Jurkat, Clone E6-1 (cell line): Measurements from ENCODE around the gene ZNF235.
"Not testable (repeated sequence)": the region's sequence is repeated elsewhere in the genome, so short reads cannot be mapped to it uniquely, and the experiment has no call there.

Experiments used
- DNase-seq: peaks from one replicate; pipeline ENCODE4 v3.0.0-alpha.2; 2011; ENCODE audit warnings: low read depth, low spot score
- H3K4me3 ChIP-seq: 2 replicates; pipeline ENCODE4 v1.5.1; 2011; ENCODE audit warnings: mild to moderate bottlenecking, low read length, control low read depth, moderate library complexity

ZNF235 gene

DNA sequence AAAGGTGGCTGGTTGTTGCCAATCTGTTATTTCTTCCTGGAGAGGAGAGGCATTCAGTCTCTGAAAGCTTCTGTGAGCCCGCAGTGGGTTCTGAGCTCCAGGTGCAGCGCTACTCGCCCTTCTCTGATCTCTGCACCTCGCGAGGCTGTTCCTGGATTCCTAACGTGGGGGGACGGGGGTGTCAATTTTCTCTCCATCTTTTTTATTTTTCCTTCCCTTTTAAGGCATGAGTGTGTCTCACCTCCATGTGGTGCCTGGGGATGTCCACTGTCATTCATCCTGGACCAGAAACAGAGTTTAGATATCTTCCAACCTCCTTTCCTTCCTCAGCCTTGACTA, 44.5 kb downstream of the ZNF235 start:
- DNase-seq = no peak
- no peak overlapping the region for H3K4me3 ChIP-seq

DNA sequence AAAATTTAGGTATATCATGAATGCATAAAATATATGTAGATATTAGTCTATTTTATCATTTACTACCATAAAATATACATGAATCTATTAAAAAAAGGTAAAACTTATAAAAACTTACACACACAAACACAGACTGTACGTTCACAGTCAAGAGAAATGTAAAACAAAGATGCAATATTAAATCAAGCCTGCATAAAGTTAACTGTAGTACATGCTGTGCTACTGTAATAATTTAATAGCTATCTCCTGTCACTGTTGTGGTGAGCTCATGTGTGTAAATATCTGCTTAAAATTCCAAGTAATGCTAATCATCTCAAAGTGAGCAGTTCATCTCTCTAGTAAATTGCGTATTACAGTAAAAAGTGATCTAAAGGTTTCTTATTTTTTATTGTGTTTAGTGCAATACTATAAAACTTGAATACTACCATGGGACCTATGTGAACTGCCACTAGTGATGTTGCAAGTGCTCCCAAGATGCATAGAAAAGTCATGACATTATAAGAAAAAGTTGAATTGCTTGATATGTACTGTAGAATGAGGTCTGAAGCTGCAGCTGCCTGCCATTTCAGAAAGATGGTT, 45.9 kb downstream of the ZNF235 start:
- DNase-seq = no peak
- H3K4me3 ChIP-seq = no peak overlapping the region

DNA sequence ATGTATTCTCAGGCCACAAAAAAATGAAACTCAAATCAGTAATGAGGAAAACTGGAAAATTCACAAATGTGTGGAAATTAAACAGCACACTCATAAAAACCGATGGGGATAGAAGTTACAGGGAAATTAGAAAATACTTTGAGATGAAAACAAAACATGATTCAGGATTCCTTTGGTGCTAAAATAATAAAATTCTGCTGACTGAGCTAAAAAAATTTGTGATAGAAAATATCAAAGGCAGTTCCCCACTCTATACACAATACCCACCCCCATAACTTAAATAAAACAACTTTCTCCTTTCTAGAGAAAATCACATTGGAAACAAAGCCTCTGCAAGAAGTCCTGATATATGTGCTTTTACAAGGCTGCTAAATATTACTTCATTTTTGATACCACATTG, 46.7 kb downstream of the ZNF235 start:
- DNase-seq = no peak
- no peak overlapping the region for H3K4me3 ChIP-seq

DNA sequence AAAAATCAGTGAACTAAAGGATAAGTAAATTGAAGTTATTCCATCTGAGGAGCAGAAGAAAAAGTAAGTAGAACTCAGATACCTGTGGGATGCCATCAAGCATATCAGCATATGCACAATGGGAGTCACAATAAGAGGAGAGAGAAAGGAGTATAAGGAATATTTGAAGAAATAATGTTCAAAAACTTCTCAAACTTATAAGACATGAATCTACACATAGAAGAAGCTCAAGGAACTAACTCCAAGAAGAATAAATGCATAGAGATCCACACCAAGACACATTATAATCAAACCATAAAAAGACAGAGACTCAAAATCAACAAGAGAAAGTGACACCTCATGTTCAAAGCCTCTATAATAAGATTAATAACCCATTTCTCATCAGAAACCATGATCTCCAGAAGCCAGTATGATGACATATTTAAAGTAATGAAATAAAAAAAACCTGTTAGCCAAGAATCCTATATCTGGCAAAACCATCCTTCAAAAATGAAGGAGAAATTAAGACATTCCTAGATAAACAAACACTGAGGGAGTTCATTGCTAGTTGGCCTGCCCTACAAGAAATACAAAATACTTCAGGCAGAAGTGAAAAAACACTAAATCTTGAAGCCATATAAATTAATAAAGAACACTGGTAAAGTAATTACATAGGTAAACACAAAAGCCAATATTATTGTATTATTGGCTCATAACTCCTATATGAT, 49.0 kb downstream of the ZNF235 start:
- H3K4me3 ChIP-seq = no peak overlapping the region
- no peak for DNase-seq

DNA sequence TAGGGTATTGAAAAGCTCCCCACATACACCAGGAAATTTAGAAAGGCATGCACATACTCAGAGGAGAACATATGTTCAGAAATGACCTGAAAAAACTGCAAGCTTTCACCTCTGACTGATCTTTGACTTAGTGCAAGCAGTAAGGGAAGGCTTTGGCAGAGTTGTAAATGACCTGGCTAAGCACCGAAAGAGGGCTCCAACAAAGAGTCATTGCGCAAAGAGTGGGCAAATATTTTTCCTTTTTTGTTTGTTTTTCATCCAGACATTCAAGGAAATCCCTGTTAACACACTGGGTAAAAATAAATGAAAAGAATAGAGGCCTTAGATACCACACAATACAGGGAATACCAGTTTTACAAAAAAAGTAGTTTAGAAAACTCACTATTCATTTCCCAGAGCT, 50.3 kb downstream of the ZNF235 start:
- no peak for DNase-seq
- no peak overlapping the region for H3K4me3 ChIP-seq

DNA sequence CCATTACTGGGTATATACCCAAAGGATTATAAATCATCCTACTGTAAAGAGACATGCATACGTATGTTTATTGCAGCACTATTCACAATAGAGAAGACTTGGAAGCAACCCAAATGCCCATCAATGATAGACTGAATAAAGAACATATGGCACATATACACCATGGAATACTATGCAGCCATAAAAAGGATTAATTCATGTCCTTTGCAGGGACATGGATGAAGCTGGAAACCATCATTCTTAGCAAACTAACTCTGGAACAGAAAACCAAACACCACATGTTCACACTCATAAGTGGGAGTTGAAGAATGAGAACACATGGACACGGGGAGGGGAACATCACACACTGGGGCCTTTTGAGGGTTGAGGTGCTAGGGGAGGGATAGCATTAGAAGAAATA, 51.4 kb downstream of the ZNF235 start:
- not testable (repeated sequence) for H3K4me3 ChIP-seq, DNase-seq

DNA sequence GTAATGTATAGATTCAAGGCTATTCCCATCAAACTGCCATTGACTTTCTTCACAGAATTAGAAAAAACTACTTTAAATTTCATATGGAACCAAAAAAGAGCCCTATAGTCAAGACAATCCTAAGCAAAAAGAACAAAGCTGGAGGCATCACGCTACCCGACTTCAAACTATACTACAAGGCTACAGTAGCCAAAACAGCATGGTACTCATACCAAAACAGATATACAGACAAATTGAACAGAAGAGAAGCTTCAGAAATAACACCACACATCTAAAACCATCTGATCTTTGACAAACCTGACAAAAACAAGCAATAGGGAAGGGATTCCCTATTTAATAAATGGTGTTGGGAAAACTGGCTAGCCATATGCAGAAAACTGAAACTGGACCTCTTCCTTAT, 52.5 kb downstream of the ZNF235 start:
- H3K4me3 ChIP-seq, DNase-seq: not testable (repeated sequence)

DNA sequence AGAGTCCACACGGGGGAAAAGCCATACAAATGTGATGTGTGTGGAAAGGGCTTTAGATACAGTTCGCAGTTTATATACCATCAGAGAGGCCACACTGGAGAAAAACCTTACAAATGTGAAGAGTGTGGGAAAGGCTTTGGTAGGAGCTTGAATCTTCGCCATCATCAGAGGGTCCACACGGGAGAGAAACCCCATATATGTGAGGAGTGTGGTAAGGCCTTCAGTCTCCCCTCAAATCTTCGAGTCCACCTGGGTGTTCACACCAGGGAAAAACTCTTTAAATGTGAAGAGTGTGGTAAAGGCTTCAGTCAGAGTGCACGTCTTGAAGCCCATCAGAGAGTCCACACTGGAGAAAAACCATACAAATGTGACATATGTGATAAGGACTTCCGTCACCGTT, 68.4 kb downstream of the ZNF235 start:
- no peak for DNase-seq
- no peak overlapping the region for H3K4me3 ChIP-seq
